Measurements from ENCODE around the gene ELFN1.

DNA sequence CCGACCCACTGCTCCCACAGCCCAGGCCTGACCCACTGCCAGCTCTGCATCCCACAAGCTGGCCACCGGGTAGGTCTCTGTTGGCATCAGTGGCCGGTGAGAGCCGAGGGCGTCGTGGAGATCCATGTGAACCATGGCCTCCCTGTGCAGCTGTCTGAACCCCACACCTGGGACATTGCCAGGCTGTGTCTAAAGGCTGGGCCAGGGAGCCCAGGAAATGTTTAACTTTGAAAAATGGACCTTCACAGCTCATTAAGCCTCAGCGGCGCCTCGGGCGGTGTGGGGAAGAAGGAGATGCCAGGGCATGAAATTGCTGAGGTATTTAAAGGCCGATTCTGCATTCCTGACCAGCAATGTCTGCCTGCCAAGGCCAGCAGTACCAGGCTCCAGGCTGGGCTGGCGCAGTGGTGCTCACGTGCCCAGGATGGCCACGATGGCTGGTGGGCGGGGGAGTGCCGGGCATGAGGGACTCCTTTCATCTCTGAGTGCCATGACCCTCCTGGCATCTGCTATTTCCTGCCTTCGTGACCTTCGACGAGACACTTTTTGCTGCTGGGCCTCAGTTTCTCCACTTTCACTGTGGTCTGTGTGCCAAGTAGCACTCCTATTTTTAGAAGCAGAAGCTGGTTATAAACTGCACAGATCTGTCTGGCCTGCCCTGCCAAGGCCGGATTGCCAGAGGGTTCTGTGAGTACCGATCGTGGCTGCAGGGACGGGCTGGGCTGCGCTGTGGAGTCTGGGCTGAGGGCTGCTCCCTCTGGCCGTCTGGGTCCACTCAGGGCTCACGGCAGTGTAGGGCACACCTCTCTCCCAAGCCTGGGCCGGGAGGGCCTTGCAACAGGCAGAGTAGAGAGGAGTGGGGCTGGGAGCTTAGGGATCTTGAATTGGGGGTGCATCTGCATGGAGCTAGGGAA, 21.8 kb downstream of the ELFN1 start:
- TF ChIP-seq JUN (IDR thresholded peaks at IDR 0.05; ENCODE audit: borderline replicate concordance, insufficient read depth, insufficient read length, low read depth), result no peak
- TF ChIP-seq, protein P1, sequence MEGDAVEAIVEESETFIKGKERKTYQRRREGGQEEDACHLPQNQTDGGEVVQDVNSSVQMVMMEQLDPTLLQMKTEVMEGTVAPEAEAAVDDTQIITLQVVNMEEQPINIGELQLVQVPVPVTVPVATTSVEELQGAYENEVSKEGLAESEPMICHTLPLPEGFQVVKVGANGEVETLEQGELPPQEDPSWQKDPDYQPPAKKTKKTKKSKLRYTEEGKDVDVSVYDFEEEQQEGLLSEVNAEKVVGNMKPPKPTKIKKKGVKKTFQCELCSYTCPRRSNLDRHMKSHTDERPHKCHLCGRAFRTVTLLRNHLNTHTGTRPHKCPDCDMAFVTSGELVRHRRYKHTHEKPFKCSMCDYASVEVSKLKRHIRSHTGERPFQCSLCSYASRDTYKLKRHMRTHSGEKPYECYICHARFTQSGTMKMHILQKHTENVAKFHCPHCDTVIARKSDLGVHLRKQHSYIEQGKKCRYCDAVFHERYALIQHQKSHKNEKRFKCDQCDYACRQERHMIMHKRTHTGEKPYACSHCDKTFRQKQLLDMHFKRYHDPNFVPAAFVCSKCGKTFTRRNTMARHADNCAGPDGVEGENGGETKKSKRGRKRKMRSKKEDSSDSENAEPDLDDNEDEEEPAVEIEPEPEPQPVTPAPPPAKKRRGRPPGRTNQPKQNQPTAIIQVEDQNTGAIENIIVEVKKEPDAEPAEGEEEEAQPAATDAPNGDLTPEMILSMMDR (IDR thresholded peaks at IDR 0.05; ENCODE audit: extremely low read depth in 1 of 2, insufficient read depth in 1 of 2, low read depth in 1 of 2, low read length in 2 of 2), result no peak
- no peak for TF ChIP-seq POLR2A (IDR thresholded peaks at IDR 0.05; ENCODE audit: low read depth, low read length)
- TF ChIP-seq EZH2 (IDR thresholded peaks at IDR 0.05; ENCODE audit: borderline replicate concordance, low read depth, low read length, severe bottlenecking), result no peak
- TF ChIP-seq, protein P2, sequence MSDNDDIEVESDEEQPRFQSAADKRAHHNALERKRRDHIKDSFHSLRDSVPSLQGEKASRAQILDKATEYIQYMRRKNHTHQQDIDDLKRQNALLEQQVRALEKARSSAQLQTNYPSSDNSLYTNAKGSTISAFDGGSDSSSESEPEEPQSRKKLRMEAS (IDR thresholded peaks at IDR 0.05; ENCODE audit: insufficient read depth, insufficient read length), result no peak
- no peak for TF ChIP-seq POLR2AphosphoS5 (IDR thresholded peaks at IDR 0.05; ENCODE audit: insufficient read depth, low read depth, low read length)
- TF ChIP-seq MYC (IDR thresholded peaks at IDR 0.05; ENCODE audit: low read depth, low read length), result no peak
- no peak for TF ChIP-seq GATA2 (IDR thresholded peaks at IDR 0.05; ENCODE audit: insufficient read depth, insufficient read length, low read depth, low read length)

Data from endothelial cell of umbilical vein (primary cell).